NCI-H1436 (cell line): ENCODE data around the gene NMRK1.

ENCODE experiments used
- DNase-seq: peaks from one replicate; lab custom pipeline; 2025; lab: John Stamatoyannopoulos, UW

Gene NMRK1

GRCh38 chr9:75063556-75064305 lies 24.2 kb downstream of the NMRK1 start:
- DNase-seq, result no peak

GRCh38 chr9:75061169-75061568 lies 26.8 kb downstream of the NMRK1 start:
- DNase-seq, result no peak

- DNase-seq, result no peak
Measured at GRCh38 chr9:75054368-75055001, 33.5 kb downstream of the NMRK1 start.

- DNase-seq, result no peak
Measured at GRCh38 chr9:75053869-75054268, 34.1 kb downstream of the NMRK1 start.

- no peak for DNase-seq
Measured at GRCh38 chr9:75051285-75051684, 36.7 kb downstream of the NMRK1 start.

GRCh38 chr9:75047506-75047905 lies 40.4 kb downstream of the NMRK1 start:
- DNase-seq, result no peak

GRCh38 chr9:75046725-75047345 lies 41.1 kb downstream of the NMRK1 start:
- DNase-seq, result no peak

GRCh38 chr9:75041041-75041440 lies 46.9 kb downstream of the NMRK1 start:
- no peak for DNase-seq

GRCh38 chr9:75039801-75040200 lies 48.2 kb downstream of the NMRK1 start:
- no peak for DNase-seq

GRCh38 chr9:75039009-75039408 lies 48.9 kb downstream of the NMRK1 start:
- no peak for DNase-seq

GRCh38 chr9:75036793-75037192 lies 51.2 kb downstream of the NMRK1 start:
- DNase-seq, result no peak

- no peak for DNase-seq
Measured at GRCh38 chr9:75033791-75034473, 54.0 kb downstream of the NMRK1 start.

- no peak for DNase-seq
Measured at GRCh38 chr9:75027187-75028107, 60.5 kb downstream of the NMRK1 start.

- no peak for DNase-seq
Measured at GRCh38 chr9:75023846-75024245, 64.1 kb downstream of the NMRK1 start.

- DNase-seq, result no peak
Measured at GRCh38 chr9:75019654-75020053, 68.3 kb downstream of the NMRK1 start.

GRCh38 chr9:75019022-75019421 lies 68.9 kb downstream of the NMRK1 start:
- DNase-seq, result no peak

GRCh38 chr9:75017378-75017777 lies 70.6 kb downstream of the NMRK1 start:
- no peak for DNase-seq

- DNase-seq, result no peak
Measured at GRCh38 chr9:75013735-75014134, 74.2 kb downstream of the NMRK1 start.
